ENCODE data around the gene PPP1R14D. TPM values are rescaled to one million over a fixed set of nuclear protein-coding genes. Genes with fewer than 3 reads are reported as not detected.

PPP1R14D gene
- total RNA-seq, 1 donor from 2014 or later = 1.7 TPM

GRCh38 chr15:40853241-40853890, 24.9 kb upstream of the PPP1R14D start:
- DNase-seq (ENCODE audit: low spot score) = no peak

DNA sequence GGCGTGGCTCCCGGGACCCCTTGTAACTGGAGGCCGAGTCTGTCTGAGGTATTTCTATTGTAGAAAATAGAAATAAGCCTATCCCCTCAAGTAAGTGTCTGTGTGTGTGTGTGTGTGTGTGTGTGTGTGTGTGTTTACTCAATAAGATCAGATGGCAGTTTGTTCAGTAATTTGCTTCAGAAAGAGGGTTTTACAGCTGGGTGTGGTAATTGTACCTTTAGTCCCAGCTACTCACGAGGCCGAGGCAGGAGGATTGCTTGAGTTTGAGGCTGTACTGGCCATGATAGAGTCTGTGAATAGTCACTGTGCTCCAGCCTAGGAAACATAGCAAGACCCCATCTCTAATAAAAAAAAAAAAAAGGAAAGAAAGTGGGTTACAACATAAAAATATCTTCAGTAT, 24.0 kb upstream of the PPP1R14D start:
- DNase-seq (ENCODE audit: low spot score) = no peak

- DNase-seq (ENCODE audit: low spot score) = no peak
Observed at GRCh38 chr15:40850576-40851112, 22.1 kb upstream of the PPP1R14D start.

DNA sequence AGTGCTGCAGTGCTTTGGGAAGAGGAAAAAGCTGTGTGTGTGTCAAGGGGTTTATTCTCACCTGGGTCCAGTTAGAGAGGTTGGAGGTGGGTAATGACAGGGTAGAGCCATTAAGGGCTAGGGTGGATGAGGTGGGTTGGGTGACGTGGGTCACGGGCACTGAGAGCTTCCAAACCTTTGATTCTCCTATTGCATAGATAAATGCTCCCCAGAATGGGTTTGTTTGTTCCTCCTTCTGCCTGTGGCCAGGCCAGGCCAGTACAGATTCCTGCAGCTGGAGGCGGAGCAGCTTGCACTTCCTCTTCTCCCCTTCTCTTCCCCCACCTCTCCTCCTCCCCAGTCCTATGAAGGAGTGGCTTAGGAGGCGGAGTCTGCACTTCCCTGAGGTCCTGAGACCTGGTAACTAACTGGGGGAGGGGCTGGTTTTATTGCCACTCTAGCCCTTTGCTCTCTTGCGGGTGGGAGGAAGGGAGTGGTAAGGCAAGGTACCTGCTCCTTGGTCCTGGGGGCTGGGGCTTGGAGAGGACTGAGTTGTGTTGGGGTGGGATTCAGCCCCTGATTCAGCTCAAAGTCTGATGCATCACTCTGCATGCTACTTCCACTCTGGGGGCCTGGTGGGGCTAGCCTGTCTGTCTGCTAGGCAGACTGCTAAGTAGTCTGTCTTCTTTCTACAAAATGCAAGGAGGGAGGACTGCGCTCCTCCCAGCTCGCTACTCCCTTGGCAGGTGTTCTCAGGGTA, 18.9 kb upstream of the PPP1R14D start:
- DNase-seq (ENCODE audit: low spot score) = peak; percentile 82

- no peak for DNase-seq (ENCODE audit: low spot score)
Observed at GRCh38 chr15:40846841-40847222, 18.3 kb upstream of the PPP1R14D start.

- peak; percentile 51 for DNase-seq (ENCODE audit: low spot score)
Observed at GRCh38 chr15:40845511-40846284, 17.2 kb upstream of the PPP1R14D start.

DNA sequence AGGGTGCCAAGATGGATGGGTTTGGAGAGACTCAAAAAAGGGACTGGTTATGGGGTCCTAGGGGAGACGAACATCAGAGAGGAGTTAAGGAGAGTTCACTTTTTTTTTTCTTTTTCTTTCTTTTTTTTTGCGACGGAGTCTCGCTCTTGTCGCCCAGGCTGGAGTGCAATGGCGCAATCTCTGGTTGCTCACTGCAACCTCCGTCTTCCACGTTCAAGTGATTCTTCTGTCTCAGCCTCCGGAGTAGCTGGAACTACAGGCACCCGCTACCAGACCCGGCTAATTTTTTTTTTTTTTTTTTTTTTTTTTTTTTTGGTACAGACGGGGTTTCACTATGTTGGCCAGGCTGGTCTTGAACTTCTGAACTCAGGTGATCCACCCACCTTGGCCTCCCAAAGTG, 16.5 kb upstream of the PPP1R14D start:
- no peak for DNase-seq (ENCODE audit: low spot score)

DNA sequence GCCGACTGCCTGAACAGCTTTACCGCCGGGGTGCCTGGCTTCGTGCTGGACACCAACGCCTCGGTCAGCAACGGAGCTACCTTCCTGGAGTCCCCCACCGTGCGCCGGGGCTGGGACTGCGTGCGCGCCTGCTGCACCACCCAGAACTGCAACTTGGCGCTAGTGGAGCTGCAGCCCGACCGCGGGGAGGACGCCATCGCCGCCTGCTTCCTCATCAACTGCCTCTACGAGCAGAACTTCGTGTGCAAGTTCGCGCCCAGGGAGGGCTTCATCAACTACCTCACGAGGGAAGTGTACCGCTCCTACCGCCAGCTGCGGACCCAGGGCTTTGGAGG, 16.2 kb upstream of the PPP1R14D start:
- no peak for DNase-seq (ENCODE audit: low spot score)

DNA sequence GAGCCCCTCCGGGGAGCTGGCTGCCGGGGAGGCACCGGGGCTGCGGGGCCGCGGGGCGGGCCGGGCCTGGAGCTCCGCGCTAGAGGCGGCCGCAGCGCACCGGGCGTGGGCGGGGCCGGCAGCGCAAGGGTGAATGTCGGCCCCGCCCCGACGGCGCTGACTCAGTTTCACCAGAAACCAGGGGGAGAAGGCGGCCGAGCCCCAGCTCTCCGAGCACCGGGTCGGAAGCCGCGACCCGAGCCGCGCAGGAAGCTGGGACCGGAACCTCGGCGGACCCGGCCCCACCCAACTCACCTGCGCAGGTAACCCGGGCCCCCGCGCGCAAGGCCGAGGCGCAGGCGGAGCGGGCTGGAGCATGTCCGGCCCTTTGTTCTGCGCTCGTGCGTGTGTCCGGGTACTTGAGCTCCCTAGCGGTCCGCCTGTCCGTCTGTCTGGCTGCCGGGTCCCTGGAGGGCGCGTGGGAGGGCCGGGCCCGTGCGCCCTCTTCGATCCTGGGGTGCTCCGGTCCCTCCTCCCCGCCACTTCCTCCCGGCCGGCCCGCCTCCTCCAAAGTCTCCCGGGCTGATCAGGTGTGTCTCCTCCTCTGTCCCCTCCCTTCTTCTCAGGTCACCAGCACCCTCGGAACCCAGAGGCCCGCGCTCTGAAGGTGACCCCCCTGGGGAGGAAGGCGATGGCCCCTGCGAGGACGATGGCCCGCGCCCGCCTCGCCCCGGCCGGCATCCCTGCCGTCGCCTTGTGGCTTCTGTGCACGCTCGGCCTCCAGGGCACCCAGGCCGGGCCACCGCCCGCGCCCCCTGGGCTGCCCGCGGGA, 15.6 kb upstream of the PPP1R14D start, which contains the start of gene SPINT1:
Gene SPINT1 (plus strand): TSS at position 164 of the 811 bp plus-strand sequence. CDS start 507 bp downstream, at position 671.
- DNase-seq (ENCODE audit: low spot score) = peak; percentile 25

DNA sequence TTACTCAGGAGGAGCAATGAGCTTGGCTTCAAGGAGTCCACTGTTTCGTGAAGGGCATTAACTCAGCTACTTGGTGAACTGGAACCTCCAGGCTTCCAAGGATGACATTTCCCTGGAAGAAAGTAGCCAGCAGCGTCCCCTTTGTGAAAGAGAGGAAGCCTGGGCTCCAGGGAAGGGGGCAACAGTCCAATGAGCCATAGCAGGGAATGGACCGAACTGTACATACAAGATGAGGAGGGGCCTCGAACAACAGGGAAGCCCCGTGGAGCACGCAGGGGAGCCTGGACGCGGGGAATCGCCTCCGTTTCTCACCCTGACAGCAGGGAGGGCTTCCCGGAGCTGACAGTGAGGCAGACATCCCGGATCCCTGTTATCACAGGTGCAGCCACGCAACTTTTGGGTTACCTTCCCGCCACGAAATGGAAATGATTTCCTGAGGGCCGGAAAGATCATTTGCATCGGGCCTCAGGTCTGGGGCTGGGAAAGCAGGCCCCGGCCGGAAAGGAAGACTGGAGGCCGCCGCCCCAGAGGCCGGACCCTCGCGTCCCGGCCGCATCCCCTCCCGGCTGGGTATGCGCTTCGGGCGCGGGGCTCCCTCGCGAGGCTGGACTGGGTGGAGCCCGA, 14.9 kb upstream of the PPP1R14D start:
- DNase-seq (ENCODE audit: low spot score) = no peak

DNA sequence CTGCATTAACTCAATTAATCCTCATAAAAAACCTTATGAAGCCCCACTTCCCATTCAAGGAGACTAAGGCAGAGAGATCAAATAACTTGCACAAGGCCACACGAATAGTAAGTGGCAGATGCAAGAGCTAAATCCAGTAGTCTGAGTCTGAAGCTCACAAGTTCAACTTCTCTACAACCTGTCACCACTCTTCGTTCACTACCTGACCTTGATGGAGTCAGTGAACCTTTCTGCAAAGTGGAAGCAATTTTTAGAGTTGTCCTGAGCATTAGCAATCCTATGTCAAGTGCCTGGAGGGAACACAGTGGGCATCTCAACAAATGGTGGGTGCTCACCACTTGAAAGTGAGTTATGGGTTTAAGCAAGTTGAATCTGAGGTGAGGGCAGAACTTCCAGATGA, 13.2 kb upstream of the PPP1R14D start:
- no peak for DNase-seq (ENCODE audit: low spot score)

- no peak for DNase-seq (ENCODE audit: low spot score)
Observed at GRCh38 chr15:40838756-40839155, 10.2 kb upstream of the PPP1R14D start.

- DNase-seq (ENCODE audit: low spot score) = no peak
Observed at GRCh38 chr15:40836020-40836419, 7.5 kb upstream of the PPP1R14D start.

DNA sequence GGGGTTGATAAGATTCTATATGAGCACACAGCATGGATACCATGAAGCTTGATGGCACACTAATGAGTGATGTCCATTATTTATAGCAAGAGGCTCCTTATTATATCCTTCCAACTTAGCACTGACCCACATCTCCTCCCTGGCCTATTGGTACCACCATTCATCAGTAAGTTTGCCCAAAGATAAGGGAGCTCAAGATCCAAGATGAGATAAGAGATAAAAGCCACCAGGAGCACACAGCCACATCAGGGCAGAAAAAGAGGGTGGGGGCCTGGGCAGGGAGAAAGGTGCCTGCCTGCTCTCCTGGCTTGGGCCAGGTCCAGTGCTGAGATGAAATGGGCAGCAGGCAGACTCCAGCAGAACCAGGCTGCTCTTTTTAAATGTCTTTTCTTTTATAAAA, 4.4 kb upstream of the PPP1R14D start:
- DNase-seq (ENCODE audit: low spot score) = no peak

DNA sequence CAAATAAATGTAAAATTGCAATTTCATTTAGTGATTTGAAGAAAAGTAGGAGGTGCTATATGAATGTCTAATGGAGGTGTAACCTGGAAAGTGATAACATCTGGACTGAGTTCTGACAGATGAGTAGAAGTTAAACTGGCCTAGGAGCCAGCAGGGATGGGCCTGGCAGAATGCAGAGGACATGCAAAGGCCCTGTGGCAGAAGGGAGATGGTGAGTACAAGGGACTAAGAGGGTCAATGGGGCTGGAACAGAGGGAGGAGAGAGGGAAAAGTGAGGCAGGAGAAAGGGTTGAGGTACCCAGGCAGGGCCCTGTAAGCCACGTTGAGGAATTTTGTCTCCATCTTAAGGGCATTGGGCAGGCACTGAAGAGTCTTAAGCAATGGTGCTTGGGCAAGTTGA, 3.4 kb upstream of the PPP1R14D start:
- DNase-seq (ENCODE audit: low spot score) = no peak

DNA sequence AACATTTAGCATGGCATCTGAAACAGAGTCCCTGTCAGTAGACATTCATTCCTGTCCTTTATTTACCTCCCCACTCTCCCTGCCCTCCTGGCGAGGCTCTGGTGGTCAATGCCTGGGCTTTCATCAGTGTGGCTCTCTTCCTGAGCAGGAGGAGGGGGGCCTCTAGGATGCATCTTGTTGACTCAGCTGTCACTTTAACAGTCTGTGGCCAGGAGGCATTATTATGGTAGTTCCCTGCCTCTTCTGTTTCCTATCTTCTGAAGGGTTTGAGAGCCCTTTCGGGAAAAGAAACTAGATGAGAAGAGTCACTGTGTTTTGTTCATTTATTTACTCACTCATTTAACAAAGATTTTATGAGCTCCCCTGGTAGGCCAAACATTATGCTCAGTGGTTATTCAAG, 2.4 kb upstream of the PPP1R14D start:
- DNase-seq (ENCODE audit: low spot score) = no peak

DNA sequence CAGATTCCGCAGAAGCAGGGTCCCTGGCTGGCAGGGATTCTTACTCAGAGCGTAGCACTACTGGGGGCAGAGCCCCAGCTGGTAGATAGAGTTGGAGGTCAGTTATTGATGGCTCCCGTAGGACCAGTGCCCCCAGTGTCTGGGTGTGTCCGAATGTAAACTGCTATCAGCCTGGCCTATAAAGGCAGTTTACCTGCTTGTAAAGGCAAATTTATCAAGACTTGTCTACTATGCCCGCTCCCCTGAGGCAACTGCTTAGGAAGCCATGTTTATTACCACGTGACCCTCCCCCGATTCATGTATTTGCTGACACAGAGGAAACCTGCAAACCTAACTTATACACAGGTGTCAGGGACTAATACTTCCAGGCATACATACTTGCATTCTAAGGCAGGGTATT, 607 bp upstream of the PPP1R14D start:
- no peak for DNase-seq (ENCODE audit: low spot score)

DNA sequence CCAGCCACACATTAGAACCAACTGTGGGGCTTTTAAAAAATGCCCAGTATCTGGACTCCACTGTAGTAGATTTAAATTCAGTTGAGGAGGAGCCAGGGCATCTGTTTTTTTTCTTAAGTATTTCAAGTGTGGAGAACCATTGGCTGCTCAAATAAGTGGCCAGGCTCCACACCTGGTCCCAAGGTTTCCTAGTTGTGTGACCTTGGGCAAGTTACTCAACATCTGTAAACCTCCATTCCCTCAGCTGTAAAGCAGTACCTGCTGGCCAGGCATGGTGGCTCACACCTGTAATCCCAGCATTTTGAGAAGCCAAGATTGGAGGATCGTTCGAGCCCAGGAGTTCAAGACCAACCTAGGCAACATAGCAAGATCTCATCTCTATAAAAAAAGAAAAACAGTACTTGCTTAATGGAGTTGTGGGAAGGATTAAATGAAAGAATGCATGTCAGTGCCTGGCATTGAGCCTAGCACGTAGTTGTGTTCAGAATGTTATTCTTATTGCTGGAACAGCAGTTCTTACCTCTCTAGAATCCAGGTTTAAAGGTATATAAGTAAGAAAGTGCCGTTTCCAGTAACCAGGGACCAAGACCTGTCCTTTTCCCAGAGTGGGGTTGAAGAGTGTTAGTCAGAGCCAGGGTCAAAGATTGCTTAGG, 2.0 kb downstream of the PPP1R14D start:
- no peak for DNase-seq (ENCODE audit: low spot score)

- peak; percentile 45 for DNase-seq (ENCODE audit: low spot score)
Observed at GRCh38 chr15:40825661-40826422, 2.7 kb downstream of the PPP1R14D start.
